CD14-positive monocyte (primary cell): ENCODE results near the gene FAM76A. TPM values are rescaled to one million over a fixed set of nuclear protein-coding genes. Genes with fewer than 3 reads are reported as not detected.

Source experiments
- DNase-seq, 3 donors: peaks; one replicate each; pipeline ENCODE4 v3.0.0-alpha.2; 2011 to 2022
- H2AFZ ChIP-seq: 2 replicates; pipeline ENCODE4 v1.6.0; 2012; ENCODE audit warnings: mild to moderate bottlenecking, low read depth, low read length, inconsistent platforms; ENCODE audit not compliant: insufficient read depth, poor library complexity, severe bottlenecking
- H3K27ac ChIP-seq, 2 donors: 1 replicate in 1 of 2; 2 replicates in 1 of 2; pipeline ENCODE4 v1.5.1; 2012 to 2013; ENCODE audit warnings: low read length in 2 of 2, control low read depth in 1 of 2, inconsistent platforms in 1 of 2, low read depth in 1 of 2, mild to moderate bottlenecking in 1 of 2
- H3K27me3 ChIP-seq, 2 donors: one replicate each; pipeline versions ENCODE4 v1.6.0 to v1.6.1; 2011 to 2013; ENCODE audit warnings: low read length in 2 of 2; ENCODE audit not compliant: control insufficient read depth in 2 of 2, insufficient read depth in 2 of 2
- H3K36me3 ChIP-seq, 2 donors: replicated peaks in 1 of 2; 1 replicate in 1 of 2; 2 replicates in 1 of 2; pipeline versions ENCODE4 v1.5.1 to v1.6.1; 2012 to 2013; ENCODE audit warnings: low read length in 2 of 2, control low read depth in 1 of 2, inconsistent platforms in 1 of 2, mild to moderate bottlenecking in 1 of 2; ENCODE audit not compliant: insufficient read depth in 2 of 2, control insufficient read depth in 1 of 2
- H3K4me1 ChIP-seq, 2 donors: 1 replicate in 1 of 2; 2 replicates in 1 of 2; pipeline versions ENCODE4 v1.5.1 to v1.6.1; 2012 to 2013; ENCODE audit warnings: low read length in 2 of 2, control low read depth in 1 of 2, inconsistent platforms in 1 of 2, mild to moderate bottlenecking in 1 of 2, moderate library complexity in 1 of 2; ENCODE audit not compliant: insufficient read depth in 2 of 2, control insufficient read depth in 1 of 2
- H3K4me2 ChIP-seq: replicated peaks from 2 replicates; pipeline ENCODE3; 2012; ENCODE audit warnings: low read length, moderate library complexity, mild to moderate bottlenecking; ENCODE audit not compliant: poor library complexity, severe bottlenecking; ENCODE audit errors: extremely low read depth
- H3K4me3 ChIP-seq, 3 experiments: fragments of 200-600 bp in 1 of 3; sonication (generic) in 1 of 3; replicated peaks in 1 of 3; 1 replicate in 2 of 3; 2 replicates in 1 of 3; pipeline ENCODE4 v1.5.1; 2011 to 2013; ENCODE audit warnings: low read length in 3 of 3, mild to moderate bottlenecking in 3 of 3, control low read depth in 2 of 3, low read depth in 2 of 3, inconsistent platforms in 1 of 3, moderate library complexity in 1 of 3
- H3K79me2 ChIP-seq: 2 replicates; pipeline ENCODE4 v1.6.0; 2012; ENCODE audit warnings: mild to moderate bottlenecking, control low read depth, inconsistent platforms, low read length, moderate library complexity; ENCODE audit not compliant: insufficient read depth
- H3K9ac ChIP-seq: 2 replicates; pipeline ENCODE4 v1.6.0; 2017; ENCODE audit warnings: low read length, mild to moderate bottlenecking; ENCODE audit not compliant: insufficient read depth, poor library complexity, severe bottlenecking
- H3K9me3 ChIP-seq, 2 donors: replicated peaks in 1 of 2; 1 replicate in 1 of 2; 2 replicates in 1 of 2; pipeline versions ENCODE4 v1.5.1 to v1.6.1; 2012 to 2013; ENCODE audit warnings: low read length in 2 of 2, control low read depth in 1 of 2; ENCODE audit not compliant: control insufficient read depth in 1 of 2, insufficient read depth in 1 of 2
- H4K20me1 ChIP-seq: 2 replicates; pipeline ENCODE4 v1.6.0; 2012; ENCODE audit warnings: mild to moderate bottlenecking, low read length, control low read depth, moderate library complexity; ENCODE audit not compliant: insufficient read depth
- H3K27ac Mint-ChIP-seq, 7 donors: one replicate each; pipeline ENCODE4 v1.8.0; 2020; ENCODE audit warnings: mild to moderate bottlenecking in 7 of 7, mixed read lengths in 7 of 7, moderate library complexity in 6 of 7, inconsistent platforms in 2 of 7
- H3K27me3 Mint-ChIP-seq, 3 donors: one replicate each; pipeline ENCODE4 v1.8.0; 2021 to 2022; ENCODE audit warnings: low read depth in 3 of 3, mild to moderate bottlenecking in 3 of 3, mixed read lengths in 3 of 3, moderate library complexity in 3 of 3, inconsistent platforms in 1 of 3
- H3K36me3 Mint-ChIP-seq, 2 donors: one replicate each; pipeline ENCODE4 v1.8.0; 2020; ENCODE audit warnings: mixed read lengths in 2 of 2, inconsistent platforms in 1 of 2, mild to moderate bottlenecking in 1 of 2
- H3K4me1 Mint-ChIP-seq: one replicate; pipeline ENCODE4 v1.8.0; 2020; ENCODE audit warnings: mild to moderate bottlenecking, mixed read lengths
- H3K4me3 Mint-ChIP-seq, 2 donors: one replicate each; pipeline ENCODE4 v1.8.0; 2020; ENCODE audit warnings: mild to moderate bottlenecking in 2 of 2, mixed read lengths in 2 of 2, moderate library complexity in 1 of 2
- H3K9me3 Mint-ChIP-seq, 7 donors: one replicate each; pipeline ENCODE4 v1.8.0; 2020 to 2022; ENCODE audit warnings: mixed read lengths in 7 of 7, mild to moderate bottlenecking in 6 of 7, moderate library complexity in 6 of 7, inconsistent platforms in 2 of 7
- CTCF ChIP-seq: fragments of 200-600 bp; IDR thresholded peaks from one replicate; pipeline ENCODE4 v1.8.0; 2022; ENCODE audit warnings: antibody characterized with exemption, mild to moderate bottlenecking
- WGBS: methylation state at CpG from one replicate; pipeline ENCODE4 v1.1.5; 2013; ENCODE audit warnings: missing lambda C conversion rate; ENCODE audit not compliant: insufficient coverage; 5-methylcytosine and 5-hydroxymethylcytosine counted together
- intact Hi-C, 2 donors: fragments of 100-400 bp; cut with micrococcal nuclease; formaldehyde crosslinking; loops; one replicate each; pipeline versions ENCODE4 v1.15.0 to v1.15.1; 2023
- polyA plus RNA-seq, 3 donors: library from polyadenylated mRNA; depleted of rRNA in 1 of 3; unstranded in 2 of 3; stranded (reverse) in 1 of 3; fragments of 300-500 nt in 2 of 3; fragments of >200 nt in 1 of 3; fragmentation: Illumina TruSeq in 2 of 3; gene quantifications; 1 replicate in 2 of 3; 2 replicates in 1 of 3; pipeline ENCODE4 v1.2.3, GENCODE V29; 2012 to 2021

Gene FAM76A
- polyA plus RNA-seq, 3 donors, result 9.1 to 10.9 (median 10.3) TPM

- Mint-ChIP-seq H3K27me3 (peaks cover 0 to 2% (median 0%) of the 10 kb centered on the region in 3 donors), H3K36me3 (peaks cover 28 to 33% of the 10 kb centered on the region in 2 donors), H3K4me3 (peak overlapping the region; percentile 87 to 91), H3K27ac (peak overlapping the region; percentile 89 to 96 (median 95)), H3K9me3 (peaks cover 0 to 3% (median 0%) of the 10 kb centered on the region in 7 donors), H3K4me1 (peaks cover 22% of the 10 kb centered on the region)
- WGBS, result 0% methylated on average over 45 of the region's 46 CpGs
- Histone ChIP-seq H3K27me3 (no peaks in the 10 kb centered on the region), H4K20me1 (no peaks in the 10 kb centered on the region), H3K36me3 (peaks cover 15 to 26% of the 10 kb centered on the region in 2 donors), H3K9ac (peak overlapping the region; percentile 91), H3K4me1 (peaks cover 18 to 20% of the 10 kb centered on the region in 2 donors), H3K4me3 (peak overlapping the region; percentile 83 to 87 (median 84)), H3K4me2 (peak overlapping the region; percentile 97), H3K9me3 (no peaks in the 10 kb centered on the region), H3K27ac (peak overlapping the region; percentile 69 to 87), H2AFZ (peak overlapping the region; percentile 87), H3K79me2 (peaks cover 15% of the 10 kb centered on the region)
- intact Hi-C loops, result loop anchor here (5.0 kb wide), 2 partner anchors 46 to 59 kb away; partner anchors contain the start of gene STX12 (in 2 of the 2)
- TF ChIP-seq CTCF, result no peak
- DNase-seq, result peak; percentile 18 to 38 (median 30)
These were observed 648 bp downstream of the FAM76A start for GRCh38 chr1:27726173-27727044.

DNA sequence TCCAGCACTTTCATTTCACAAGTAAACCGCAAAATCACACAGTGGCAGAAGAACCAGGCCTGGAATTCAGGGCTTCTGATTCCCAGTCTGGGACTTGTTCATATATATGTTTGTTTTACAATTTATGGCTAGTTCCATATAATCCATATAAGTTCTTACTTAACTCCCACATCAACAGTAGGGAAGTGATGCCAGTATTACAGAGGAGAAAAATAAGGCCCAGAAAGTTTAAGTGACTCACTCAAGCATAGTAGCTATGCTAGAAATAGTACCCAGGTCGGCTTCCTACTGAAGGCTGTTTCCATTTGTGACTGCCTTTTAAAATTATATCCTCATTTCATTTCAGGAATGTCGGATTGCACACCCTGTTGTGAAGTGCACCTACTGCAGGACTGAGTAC is 1.4 kb downstream of the FAM76A start:
- H3K36me3 ChIP-seq, result peaks cover 15 to 31% of the 10 kb centered on the region in 2 donors
- no CpG with 5 or more reads among the region's 3 CpGs for WGBS
- H3K27me3 ChIP-seq, result no peaks in the 10 kb centered on the region
- H3K27ac ChIP-seq, result peak overlapping the region in 1 of 2 donors; percentile 87
- Mint-ChIP-seq H3K4me3 (no peak overlapping the region), H3K9me3 (peaks cover 0 to 3% (median 0%) of the 10 kb centered on the region in 7 donors), H3K4me1 (peaks cover 20% of the 10 kb centered on the region), H3K27me3 (peaks cover 0 to 3% (median 0%) of the 10 kb centered on the region in 3 donors), H3K27ac (peak overlapping the region in 5 of 7 donors; percentile 28 to 95 (median 89)), H3K36me3 (peaks cover 28 to 40% of the 10 kb centered on the region in 2 donors)
- H3K4me3 ChIP-seq, result peak overlapping the region in 1 of 3 experiments; percentile 83
- peaks cover 18 to 20% of the 10 kb centered on the region in 2 donors for H3K4me1 ChIP-seq
- intact Hi-C loops, result loop anchor here (5.0 kb wide), 2 partner anchors 45 to 60 kb away; partner anchors contain the start of gene STX12 (in 2 of the 2)
- no peaks in the 10 kb centered on the region for H3K9me3 ChIP-seq
- TF ChIP-seq CTCF, result no peak
- no peaks in the 10 kb centered on the region for H4K20me1 ChIP-seq
- no peak overlapping the region for H3K4me2 ChIP-seq
- no peak overlapping the region for H2AFZ ChIP-seq
- H3K9ac ChIP-seq, result no peak overlapping the region
- H3K79me2 ChIP-seq, result peaks cover 15% of the 10 kb centered on the region
- DNase-seq, result peak; percentile 25 to 48 (median 39)
